HG03520 (cell line): Measurements from ENCODE around the gene GULP1.
"Not testable (repeated sequence)": the region's sequence is repeated elsewhere in the genome, so short reads cannot be mapped to it uniquely, and the experiment has no call there.

Experiments used
- ATAC-seq: cut with Tn5 transposase; IDR thresholded peaks from one replicate; pipeline ENCODE4 v1.9.1; 2021; ENCODE audit warnings: mild to moderate bottlenecking, moderate library complexity; ENCODE audit not compliant: unreplicated experiment

Gene GULP1

GRCh38 chr2:188522517-188522916, 230.8 kb downstream of the GULP1 start:
- ATAC-seq = no peak

- ATAC-seq = no peak
Measured at GRCh38 chr2:188523919-188524318, 232.2 kb downstream of the GULP1 start.

- ATAC-seq = peak; percentile 86
Measured at GRCh38 chr2:188524519-188525113, 232.9 kb downstream of the GULP1 start.

- ATAC-seq = no peak
Measured at GRCh38 chr2:188526701-188527100, 235.0 kb downstream of the GULP1 start.

GRCh38 chr2:188527141-188527540, 235.5 kb downstream of the GULP1 start:
- ATAC-seq = no peak

GRCh38 chr2:188527581-188527993, 235.9 kb downstream of the GULP1 start:
- ATAC-seq = no peak

GRCh38 chr2:188529710-188530109, 238.0 kb downstream of the GULP1 start:
- ATAC-seq = no peak

- ATAC-seq = no peak
Measured at GRCh38 chr2:188534875-188535274, 243.2 kb downstream of the GULP1 start.

GRCh38 chr2:188551671-188552070, 260.0 kb downstream of the GULP1 start:
- ATAC-seq = no peak

GRCh38 chr2:188557081-188557480, 265.4 kb downstream of the GULP1 start:
- no peak for ATAC-seq

- ATAC-seq = not testable (repeated sequence)
Measured at GRCh38 chr2:188559455-188559854, 267.8 kb downstream of the GULP1 start.

- ATAC-seq = no peak
Measured at GRCh38 chr2:188561473-188561979, 269.9 kb downstream of the GULP1 start.

GRCh38 chr2:188569431-188570165, 277.9 kb downstream of the GULP1 start:
- ATAC-seq = no peak

- ATAC-seq = no peak
Measured at GRCh38 chr2:188570370-188570769, 278.7 kb downstream of the GULP1 start.

GRCh38 chr2:188571543-188572303, 280.0 kb downstream of the GULP1 start:
- ATAC-seq = no peak

GRCh38 chr2:188572592-188572991, 280.9 kb downstream of the GULP1 start:
- no peak for ATAC-seq

- ATAC-seq = no peak
Measured at GRCh38 chr2:188573453-188573852, 281.8 kb downstream of the GULP1 start.

- ATAC-seq = no peak
Measured at GRCh38 chr2:188576006-188576405, 284.3 kb downstream of the GULP1 start.

GRCh38 chr2:188576651-188577050, 285.0 kb downstream of the GULP1 start:
- ATAC-seq = no peak

- ATAC-seq = no peak
Measured at GRCh38 chr2:188577231-188577630, 285.6 kb downstream of the GULP1 start.

- no peak for ATAC-seq
Measured at GRCh38 chr2:188580738-188581137, 289.1 kb downstream of the GULP1 start.

GRCh38 chr2:188582211-188582610, 290.5 kb downstream of the GULP1 start:
- no peak for ATAC-seq
